Subcutaneous abdominal adipose tissue (tissue), 5 donors: Measurements from ENCODE around the gene RARG.

Experiments
- H3K27ac ChIP-seq: one replicate; pipeline ENCODE4 v1.7.0; 2013; ENCODE audit warnings: low read depth, mild to moderate bottlenecking, inconsistent platforms, low read length, moderate library complexity
- H3K27me3 ChIP-seq, 5 donors: one replicate each; pipeline ENCODE4 v1.7.0; 2013; ENCODE audit warnings: low read length in 5 of 5, inconsistent platforms in 1 of 5; ENCODE audit not compliant: control insufficient read depth in 5 of 5, insufficient read depth in 4 of 5
- H3K36me3 ChIP-seq, 5 donors: one replicate each; pipeline ENCODE4 v1.7.0; 2013; ENCODE audit warnings: low read length in 5 of 5; ENCODE audit not compliant: control insufficient read depth in 5 of 5, insufficient read depth in 5 of 5
- H3K4me1 ChIP-seq, 5 donors: one replicate each; pipeline ENCODE4 v1.7.0; 2013; ENCODE audit warnings: low read length in 5 of 5, mild to moderate bottlenecking in 3 of 5, moderate library complexity in 1 of 5; ENCODE audit not compliant: control insufficient read depth in 5 of 5, insufficient read depth in 5 of 5
- H3K4me3 ChIP-seq, 5 donors: one replicate each; pipeline ENCODE4 v1.7.0; 2013; ENCODE audit warnings: low read length in 5 of 5, low read depth in 1 of 5
- H3K9ac ChIP-seq, 5 donors: one replicate each; pipeline ENCODE4 v1.7.0; 2013; ENCODE audit warnings: low read length in 5 of 5, mild to moderate bottlenecking in 4 of 5, moderate library complexity in 3 of 5
- H3K9me3 ChIP-seq, 5 donors: one replicate each; pipeline ENCODE4 v1.7.0; 2013; ENCODE audit warnings: low read length in 5 of 5; ENCODE audit not compliant: control insufficient read depth in 5 of 5
- donor health status: healthy.
- donor health status: healthy.
- donor health status: healthy.
- donor health status: healthy.
- donor health status: healthy.

RARG gene

GRCh38 chr12:53267306-53267998 is 35.4 kb upstream of the RARG start:
- no peaks in the 10 kb centered on the region for H3K9me3 ChIP-seq
- H3K27me3 ChIP-seq, result peaks cover 0 to 2% (median 0%) of the 10 kb centered on the region in 5 donors
- peaks cover 0 to 17% (median 11%) of the 10 kb centered on the region in 5 donors for H3K4me1 ChIP-seq
- H3K36me3 ChIP-seq, result no peaks in the 10 kb centered on the region
- H3K4me3 ChIP-seq, result peak overlapping the region; percentile 78 to 87 (median 81)
- peak overlapping the region; percentile 46 for H3K27ac ChIP-seq
- H3K9ac ChIP-seq, result peak overlapping the region in 4 of 5 donors; percentile 58 to 84 (median 80)

- no peak overlapping the region for H3K9ac ChIP-seq
- H3K27me3 ChIP-seq, result peaks cover 0 to 2% (median 0%) of the 10 kb centered on the region in 5 donors
Observed at GRCh38 chr12:53265783-53266182, 33.8 kb upstream of the RARG start.

GRCh38 chr12:53259891-53260290 is 27.9 kb upstream of the RARG start:
- Histone ChIP-seq H3K27me3 (no peaks in the 10 kb centered on the region), H3K27ac (no peak overlapping the region), H3K4me3 (no peak overlapping the region), H3K4me1 (no peaks in the 10 kb centered on the region), H3K9ac (no peak overlapping the region), H3K9me3 (no peaks in the 10 kb centered on the region), H3K36me3 (peaks cover 0 to 7% (median 7%) of the 10 kb centered on the region in 5 donors)

More at GRCh38 chr12:53265783-53266182, 33.8 kb upstream of the RARG start:
- Histone ChIP-seq H3K27ac (no peak overlapping the region), H3K36me3 (no peaks in the 10 kb centered on the region), H3K9me3 (no peaks in the 10 kb centered on the region), H3K4me1 (peaks cover 0 to 17% (median 11%) of the 10 kb centered on the region in 5 donors), H3K4me3 (no peak overlapping the region)

GRCh38 chr12:53258541-53259539 is 26.8 kb upstream of the RARG start:
- H3K27me3 ChIP-seq, result no peaks in the 10 kb centered on the region
- H3K36me3 ChIP-seq, result peaks cover 0 to 15% (median 13%) of the 10 kb centered on the region in 5 donors
- H3K27ac ChIP-seq, result no peak overlapping the region
- H3K4me1 ChIP-seq, result peaks cover 0 to 3% (median 3%) of the 10 kb centered on the region in 5 donors
- no peak overlapping the region for H3K4me3 ChIP-seq
- no peaks in the 10 kb centered on the region for H3K9me3 ChIP-seq
- H3K9ac ChIP-seq, result no peak overlapping the region

GRCh38 chr12:53255996-53256395 is 24.0 kb upstream of the RARG start:
- H3K4me3 ChIP-seq, result no peak overlapping the region
- H3K9me3 ChIP-seq, result no peaks in the 10 kb centered on the region
- H3K9ac ChIP-seq, result no peak overlapping the region
- H3K4me1 ChIP-seq, result peaks cover 7 to 29% (median 27%) of the 10 kb centered on the region in 5 donors
- no peak overlapping the region for H3K27ac ChIP-seq
- no peaks in the 10 kb centered on the region for H3K27me3 ChIP-seq
- H3K36me3 ChIP-seq, result peaks cover 0 to 22% (median 20%) of the 10 kb centered on the region in 5 donors

GRCh38 chr12:53254816-53255545 is 23.0 kb upstream of the RARG start:
- Histone ChIP-seq H3K4me1 (peaks cover 9 to 31% (median 30%) of the 10 kb centered on the region in 5 donors), H3K9me3 (no peaks in the 10 kb centered on the region), H3K36me3 (peaks cover 0 to 22% (median 20%) of the 10 kb centered on the region in 5 donors), H3K27ac (no peak overlapping the region), H3K9ac (no peak overlapping the region), H3K27me3 (no peaks in the 10 kb centered on the region), H3K4me3 (no peak overlapping the region)

GRCh38 chr12:53253298-53253697 is 21.3 kb upstream of the RARG start:
- Histone ChIP-seq H3K9ac (peak overlapping the region in 3 of 5 donors; percentile 44 to 94 (median 92)), H3K9me3 (no peaks in the 10 kb centered on the region), H3K4me3 (peak overlapping the region in 3 of 5 donors; percentile 81 to 89 (median 83)), H3K27ac (peak overlapping the region; percentile 91), H3K27me3 (no peaks in the 10 kb centered on the region), H3K36me3 (peaks cover 0 to 22% (median 20%) of the 10 kb centered on the region in 5 donors), H3K4me1 (peaks cover 9 to 31% (median 30%) of the 10 kb centered on the region in 5 donors)

- H3K27ac ChIP-seq, result peak overlapping the region; percentile 91
- no peaks in the 10 kb centered on the region for H3K9me3 ChIP-seq
- H3K9ac ChIP-seq, result peak overlapping the region; percentile 86 to 94 (median 92)
- no peaks in the 10 kb centered on the region for H3K27me3 ChIP-seq
- H3K4me1 ChIP-seq, result peaks cover 9 to 31% (median 30%) of the 10 kb centered on the region in 5 donors
- H3K36me3 ChIP-seq, result peaks cover 0 to 22% (median 20%) of the 10 kb centered on the region in 5 donors
- peak overlapping the region; percentile 81 to 96 (median 88) for H3K4me3 ChIP-seq
Observed at GRCh38 chr12:53252349-53252916, 20.4 kb upstream of the RARG start.
